HepG2 (cell line): ENCODE data around the gene SBNO1.

Source experiments
- ATRX ChIP-seq: sonication (generic); formaldehyde crosslinking; IDR thresholded peaks from 2 replicates; pipeline ENCODE4 v1.4.0; 2020; ENCODE audit warnings: missing genetic modification reagents, borderline replicate concordance
- HBP1 ChIP-seq: IDR thresholded peaks from 2 replicates; pipeline ENCODE4 v1.6.1; 2016; ENCODE audit warnings: low read depth, control low read depth
- KLF13 ChIP-seq: sonication (generic); formaldehyde crosslinking; IDR thresholded peaks from 2 replicates; pipeline ENCODE4 v1.4.0; 2020; ENCODE audit warnings: mild to moderate bottlenecking, missing genetic modification reagents
- MYNN ChIP-seq: sonication (generic); formaldehyde crosslinking; IDR thresholded peaks from 2 replicates; pipeline ENCODE4 v1.4.0; 2020; ENCODE audit warnings: mild to moderate bottlenecking, low read depth, missing genetic modification reagents
- NR3C1 ChIP-seq: sonication (generic); formaldehyde crosslinking; IDR thresholded peaks from 2 replicates; pipeline ENCODE4 v1.4.0; 2020; ENCODE audit warnings: missing genetic modification reagents
- YY1 ChIP-seq: IDR thresholded peaks from 2 replicates; pipeline ENCODE4 v1.6.1; 2011; ENCODE audit warnings: low read length, low read depth, moderate library complexity, mild to moderate bottlenecking; ENCODE audit not compliant: insufficient read depth, insufficient replicate concordance
- ZBTB10 ChIP-seq: sonication (generic); formaldehyde crosslinking; IDR thresholded peaks from 2 replicates; pipeline ENCODE4 v1.4.0; 2020; ENCODE audit warnings: missing genetic modification reagents, borderline replicate concordance

- TF ChIP-seq MYNN (CRISPR knock-in tag): no peak
- no peak for TF ChIP-seq KLF13 (CRISPR knock-in tag)
- no peak for TF ChIP-seq ATRX (CRISPR knock-in tag)
- no peak for TF ChIP-seq ZBTB10 (CRISPR knock-in tag)
- no peak for TF ChIP-seq HBP1 (CRISPR knock-in tag)
- no peak for TF ChIP-seq YY1
- TF ChIP-seq NR3C1 (CRISPR knock-in tag): no peak
These were observed 97.2 kb downstream of the SBNO1 start for GRCh38 chr12:123267335-123267920.
